ENCODE measurements around the gene PAK1. TPM values are rescaled to one million over a fixed set of nuclear protein-coding genes. Genes with fewer than 3 reads are reported as not detected.

Gene PAK1
- total RNA-seq, 1 donor from 2014 or later, result 7.7 TPM

- no peaks in the 10 kb centered on the region for H3K9me3 ChIP-seq (replicated peaks)
- no peaks in the 10 kb centered on the region for H3K36me3 ChIP-seq
- no peak overlapping the region for H3K4me3 ChIP-seq
- H3K4me1 ChIP-seq, result no peaks in the 10 kb centered on the region
- no peaks in the 10 kb centered on the region for H3K27me3 ChIP-seq (ENCODE audit: low read depth)
- TF ChIP-seq, protein P1, sequence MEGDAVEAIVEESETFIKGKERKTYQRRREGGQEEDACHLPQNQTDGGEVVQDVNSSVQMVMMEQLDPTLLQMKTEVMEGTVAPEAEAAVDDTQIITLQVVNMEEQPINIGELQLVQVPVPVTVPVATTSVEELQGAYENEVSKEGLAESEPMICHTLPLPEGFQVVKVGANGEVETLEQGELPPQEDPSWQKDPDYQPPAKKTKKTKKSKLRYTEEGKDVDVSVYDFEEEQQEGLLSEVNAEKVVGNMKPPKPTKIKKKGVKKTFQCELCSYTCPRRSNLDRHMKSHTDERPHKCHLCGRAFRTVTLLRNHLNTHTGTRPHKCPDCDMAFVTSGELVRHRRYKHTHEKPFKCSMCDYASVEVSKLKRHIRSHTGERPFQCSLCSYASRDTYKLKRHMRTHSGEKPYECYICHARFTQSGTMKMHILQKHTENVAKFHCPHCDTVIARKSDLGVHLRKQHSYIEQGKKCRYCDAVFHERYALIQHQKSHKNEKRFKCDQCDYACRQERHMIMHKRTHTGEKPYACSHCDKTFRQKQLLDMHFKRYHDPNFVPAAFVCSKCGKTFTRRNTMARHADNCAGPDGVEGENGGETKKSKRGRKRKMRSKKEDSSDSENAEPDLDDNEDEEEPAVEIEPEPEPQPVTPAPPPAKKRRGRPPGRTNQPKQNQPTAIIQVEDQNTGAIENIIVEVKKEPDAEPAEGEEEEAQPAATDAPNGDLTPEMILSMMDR (IDR thresholded peaks at IDR 0.05; ENCODE audit: borderline replicate concordance), result no peak
- no peak overlapping the region for H3K27ac ChIP-seq (replicated peaks)
- DNase-seq, result no peak
- intact Hi-C loops (cut with micrococcal nuclease), result no loop called here
These were observed 73.6 kb downstream of the PAK1 start for GRCh38 chr11:77400271-77400670.

DNA sequence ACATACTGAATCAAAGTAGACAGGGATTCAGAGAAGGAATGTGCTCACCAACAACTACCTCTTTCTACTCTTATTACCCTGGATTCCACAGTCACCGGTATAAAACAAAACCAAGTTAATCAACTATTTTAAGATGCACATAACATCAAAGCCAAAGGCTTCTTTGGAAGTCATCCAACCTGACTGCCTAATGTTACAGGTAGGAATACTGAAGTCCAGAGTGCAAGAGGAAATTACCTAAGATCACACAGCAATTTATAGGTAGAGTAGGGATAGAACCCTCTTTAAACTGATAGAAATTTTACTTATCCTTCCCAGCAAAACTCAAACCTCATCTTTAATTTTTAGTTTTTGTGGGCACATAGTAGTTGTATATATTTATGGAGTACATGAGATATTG lies 76.3 kb downstream of the PAK1 start:
- Histone ChIP-seq H3K4me1 (peaks cover 5% of the 10 kb centered on the region), H3K27ac (replicated peaks) (no peak overlapping the region)
- TF ChIP-seq, protein P1 (IDR thresholded peaks at IDR 0.05; ENCODE audit: borderline replicate concordance), result no peak

GRCh38 chr11:77396911-77397310 lies 77.0 kb downstream of the PAK1 start:
- no peak overlapping the region for H3K27ac ChIP-seq (replicated peaks)
- peaks cover 7% of the 10 kb centered on the region for H3K4me1 ChIP-seq
- TF ChIP-seq, protein P1 (IDR thresholded peaks at IDR 0.05; ENCODE audit: borderline replicate concordance), result no peak

More for the DNA sequence above, 76.3 kb downstream of the PAK1 start:
- Histone ChIP-seq H3K36me3 (no peaks in the 10 kb centered on the region), H3K27me3 (ENCODE audit: low read depth) (no peaks in the 10 kb centered on the region), H3K4me3 (no peak overlapping the region), H3K9me3 (replicated peaks) (no peaks in the 10 kb centered on the region)
- intact Hi-C loops (cut with micrococcal nuclease), result no loop called here
- DNase-seq, result no peak

GRCh38 chr11:77396305-77396704 lies 77.6 kb downstream of the PAK1 start:
- Histone ChIP-seq H3K27me3 (ENCODE audit: low read depth) (no peaks in the 10 kb centered on the region), H3K9me3 (replicated peaks) (no peaks in the 10 kb centered on the region), H3K27ac (replicated peaks) (no peak overlapping the region), H3K4me3 (no peak overlapping the region), H3K36me3 (no peaks in the 10 kb centered on the region), H3K4me1 (peaks cover 7% of the 10 kb centered on the region)
- DNase-seq, result no peak
- intact Hi-C loops (cut with micrococcal nuclease), result no loop called here
- TF ChIP-seq, protein P1 (IDR thresholded peaks at IDR 0.05; ENCODE audit: borderline replicate concordance), result no peak

More at GRCh38 chr11:77396911-77397310, 77.0 kb downstream of the PAK1 start:
- intact Hi-C loops (cut with micrococcal nuclease), result no loop called here
- H3K4me3 ChIP-seq, result no peak overlapping the region
- no peaks in the 10 kb centered on the region for H3K27me3 ChIP-seq (ENCODE audit: low read depth)
- H3K36me3 ChIP-seq, result no peaks in the 10 kb centered on the region
- DNase-seq, result no peak
- H3K9me3 ChIP-seq (replicated peaks), result no peaks in the 10 kb centered on the region

- no peak for DNase-seq
- H3K27me3 ChIP-seq (ENCODE audit: low read depth), result no peaks in the 10 kb centered on the region
- no peak overlapping the region for H3K27ac ChIP-seq (replicated peaks)
- H3K4me1 ChIP-seq, result peaks cover 7% of the 10 kb centered on the region
- intact Hi-C loops (cut with micrococcal nuclease), result no loop called here
- TF ChIP-seq, protein P1 (IDR thresholded peaks at IDR 0.05; ENCODE audit: borderline replicate concordance), result no peak
- no peaks in the 10 kb centered on the region for H3K9me3 ChIP-seq (replicated peaks)
- no peaks in the 10 kb centered on the region for H3K36me3 ChIP-seq
- H3K4me3 ChIP-seq, result no peak overlapping the region
These were observed 78.3 kb downstream of the PAK1 start for GRCh38 chr11:77395460-77396173.

Data from left ventricle myocardium inferior (tissue), 1 donor.